Pons (tissue), 1 donor: ENCODE results near the gene PLEKHA1.

Experiments used
- DNase-seq: peaks from one replicate; pipeline ENCODE4 v3.0.0-alpha.2; 2016; ENCODE audit warnings: low spot score

PLEKHA1 gene

DNA sequence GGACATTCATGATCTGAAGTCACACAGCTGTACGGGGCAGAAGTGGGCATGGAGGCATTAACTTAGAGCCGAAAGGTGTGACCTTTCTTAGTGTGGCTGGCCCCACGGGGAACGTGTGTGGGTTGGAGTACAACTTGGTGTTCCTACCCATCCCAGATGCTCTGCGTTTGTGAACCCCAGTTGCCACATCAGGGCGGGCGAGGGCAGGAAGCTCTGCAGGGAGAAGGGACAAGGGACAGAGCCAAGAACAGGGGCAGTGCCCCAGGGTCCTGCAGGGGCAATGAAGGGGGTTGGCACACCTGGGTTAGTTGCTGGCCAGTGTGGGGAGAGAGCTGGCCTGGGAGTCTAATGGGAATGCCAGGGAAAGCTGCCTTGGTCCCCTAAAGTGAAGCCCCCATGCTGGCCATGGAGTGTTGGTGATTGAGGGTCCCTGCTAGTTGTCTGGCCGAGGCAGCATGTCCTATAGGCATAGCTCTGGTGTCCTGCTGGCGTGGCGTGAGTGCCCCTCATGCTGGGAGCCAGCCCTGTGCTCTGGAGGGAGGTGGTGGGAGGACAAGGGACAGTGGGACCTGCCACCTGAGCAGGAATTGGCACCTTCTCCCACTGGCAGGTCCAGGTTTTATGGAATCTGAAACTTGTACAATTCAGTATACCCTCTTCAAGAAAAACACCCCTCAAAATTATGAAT lies 105.8 kb downstream of the PLEKHA1 start:
- DNase-seq: no peak

DNA sequence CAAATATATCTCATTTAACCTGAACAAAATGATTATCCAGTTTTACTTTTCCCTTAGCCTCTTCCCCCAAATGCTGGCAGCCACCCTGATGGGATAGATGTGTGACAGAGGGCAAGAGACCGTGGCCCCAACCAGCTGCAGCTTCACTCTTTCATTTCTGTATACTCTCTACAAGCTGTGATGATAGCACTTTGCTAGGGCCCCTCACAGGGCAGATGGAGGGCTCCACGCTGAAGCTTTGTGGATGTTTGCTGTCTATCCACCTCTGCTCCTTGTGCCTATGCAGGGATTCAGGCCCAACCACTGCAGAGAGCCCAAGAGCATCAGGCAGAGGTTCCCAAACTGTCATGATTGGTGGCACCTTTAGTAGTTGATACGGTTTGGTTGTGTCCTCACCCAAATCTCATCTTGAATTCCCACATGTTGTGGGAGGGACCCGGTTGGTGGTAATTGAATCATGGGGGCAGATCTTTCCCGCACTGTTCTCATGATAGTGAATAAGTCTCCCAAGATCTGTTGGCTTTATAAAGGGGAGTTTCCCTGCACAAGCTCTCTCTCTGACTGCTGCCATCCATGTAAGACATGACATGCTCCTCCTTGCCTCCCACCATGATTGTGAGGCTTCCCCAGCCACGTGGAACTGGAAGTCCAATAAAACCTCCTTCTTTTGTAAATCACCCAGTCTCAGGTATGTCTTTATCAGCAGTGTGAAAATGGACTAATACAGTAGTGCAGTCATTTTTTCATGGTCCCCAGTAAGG lies 107.0 kb downstream of the PLEKHA1 start:
- no peak for DNase-seq
